B cell (primary cell): ENCODE data around the gene KIAA1328. TPM values are rescaled to one million over a fixed set of nuclear protein-coding genes. Genes with fewer than 3 reads are reported as not detected.

ENCODE experiments used
- ATAC-seq: fragments of 200-7000 bp; cut with Tn5 transposase; one replicate; pipeline ENCODE4 v1.10.0; 2021; ENCODE audit warnings: low read depth, mild to moderate bottlenecking, moderate number of reproducible peaks, moderate library complexity
- CTCF ChIA-PET: fragments of 350-600 bp; sonication (Branson Sonifier 250); formaldehyde crosslinking; loops from one replicate; lab custom pipeline; 2021; ENCODE audit warnings: antibody characterized with exemption, inconsistent platforms; lab: Charles Lee
- POLR2A ChIA-PET: fragments of 350-600 bp; sonication (Branson Sonifier 250); formaldehyde crosslinking; loops from one replicate; lab custom pipeline; 2021; ENCODE audit warnings: antibody characterized with exemption; lab: Charles Lee
- DNase-seq: peaks from one replicate; pipeline ENCODE4 v3.0.0; 2013
- H2AFZ ChIP-seq: 2 replicates; pipeline ENCODE4 v1.6.1; 2012; ENCODE audit warnings: mild to moderate bottlenecking, low read depth, low read length; ENCODE audit not compliant: insufficient read depth, poor library complexity, severe bottlenecking
- H3K27ac ChIP-seq, 2 donors: 1 replicate in 1 of 2; 2 replicates in 1 of 2; pipeline ENCODE4 v1.5.1; 2012 to 2013; ENCODE audit warnings: low read length in 2 of 2, mild to moderate bottlenecking in 2 of 2, moderate library complexity in 1 of 2
- H3K27me3 ChIP-seq, 4 experiments: fragments of 200-600 bp in 1 of 4; sonication (generic) in 1 of 4; replicated peaks in 1 of 4; 1 replicate in 2 of 4; 2 replicates in 2 of 4; pipeline versions ENCODE4 v1.6.1 to v1.7.0; 2013 to 2016; ENCODE audit warnings: low read length in 3 of 4, mild to moderate bottlenecking in 2 of 4, mixed read lengths in 1 of 4, moderate library complexity in 1 of 4; ENCODE audit not compliant: insufficient read depth in 4 of 4, control insufficient read depth in 3 of 4; ENCODE audit errors: control extremely low read depth in 1 of 4
- H3K36me3 ChIP-seq, 2 experiments: replicated peaks in 1 of 2; 1 replicate in 1 of 2; 2 replicates in 1 of 2; pipeline versions ENCODE4 v1.6.1 to v1.7.1; 2013; ENCODE audit warnings: low read length in 1 of 2; ENCODE audit not compliant: insufficient read depth in 2 of 2, control insufficient read depth in 1 of 2; ENCODE audit errors: control extremely low read depth in 1 of 2, extremely low read depth in 1 of 2
- H3K4me1 ChIP-seq, 2 donors: fragments of 200-600 bp in 1 of 2; sonication (generic) in 1 of 2; 1 replicate in 1 of 2; 2 replicates in 1 of 2; pipeline versions ENCODE4 v1.5.1 to v1.6.1; 2013 to 2017; ENCODE audit warnings: low read length in 2 of 2; ENCODE audit not compliant: control insufficient read depth in 2 of 2, insufficient read depth in 2 of 2
- H3K4me2 ChIP-seq: replicated peaks from 2 replicates; pipeline ENCODE3; 2012; ENCODE audit warnings: mild to moderate bottlenecking, low read depth, low read length; ENCODE audit not compliant: poor library complexity, severe bottlenecking
- H3K4me3 ChIP-seq, 5 experiments: fragments of 200-600 bp in 1 of 5; sonication (generic) in 1 of 5; 1 replicate in 3 of 5; 2 replicates in 2 of 5; pipeline versions ENCODE4 v1.5.1 to v1.7.0; 2011 to 2016; ENCODE audit warnings: low read length in 4 of 5, mild to moderate bottlenecking in 4 of 5, low read depth in 2 of 5, control low read depth in 1 of 5, moderate library complexity in 1 of 5; ENCODE audit not compliant: insufficient read depth in 1 of 5; ENCODE audit errors: control extremely low read depth in 1 of 5, extremely low read depth in 1 of 5
- H3K79me2 ChIP-seq: fragments of 200-600 bp; sonication (generic); one replicate; pipeline ENCODE4 v1.6.0; 2016; ENCODE audit warnings: low read length; ENCODE audit not compliant: control insufficient read depth, insufficient read depth
- H3K9ac ChIP-seq: fragments of 200-600 bp; sonication (generic); 2 replicates; pipeline ENCODE4 v1.6.1; 2017; ENCODE audit warnings: mild to moderate bottlenecking, low read length, moderate library complexity
- H3K9me3 ChIP-seq, 3 donors: one replicate each; pipeline versions ENCODE4 v1.6.1 to v1.7.1; 2013; ENCODE audit warnings: low read length in 2 of 3; ENCODE audit not compliant: control insufficient read depth in 2 of 3, insufficient read depth in 1 of 3; ENCODE audit errors: control extremely low read depth in 1 of 3
- H4K20me1 ChIP-seq: 2 replicates; pipeline ENCODE4 v1.6.0; 2012; ENCODE audit warnings: mild to moderate bottlenecking, low read length; ENCODE audit not compliant: insufficient read depth, control insufficient read depth, poor library complexity, severe bottlenecking
- H3K27ac Mint-ChIP-seq: one replicate; pipeline ENCODE4 v1.8.0; 2021; ENCODE audit warnings: mixed read lengths
- H3K27me3 Mint-ChIP-seq: one replicate; pipeline ENCODE4 v1.8.0; 2021; ENCODE audit warnings: mixed read lengths
- H3K4me1 Mint-ChIP-seq: one replicate; pipeline ENCODE4 v1.8.0; 2021; ENCODE audit warnings: mixed read lengths
- H3K4me3 Mint-ChIP-seq: one replicate; pipeline ENCODE4 v1.8.0; 2021; ENCODE audit warnings: mixed read lengths
- H3K9me3 Mint-ChIP-seq: one replicate; pipeline ENCODE4 v1.8.0; 2022; ENCODE audit warnings: mixed read lengths; ENCODE audit not compliant: insufficient read depth
- CTCF ChIP-seq: fragments of 200-600 bp; IDR thresholded peaks from one replicate; pipeline ENCODE4 v1.8.0; 2022; ENCODE audit warnings: antibody characterized with exemption, mild to moderate bottlenecking
- EZH2 ChIP-seq: IDR thresholded peaks from 2 replicates; pipeline ENCODE4 v1.6.1; 2012; ENCODE audit warnings: borderline replicate concordance, low read depth, mild to moderate bottlenecking, moderate library complexity, low read length; ENCODE audit not compliant: insufficient read depth, poor library complexity, severe bottlenecking
- WGBS: methylation state at CpG from one replicate; pipeline ENCODE4 v1.1.5; 2013; ENCODE audit warnings: missing lambda C conversion rate; ENCODE audit not compliant: insufficient coverage; 5-methylcytosine and 5-hydroxymethylcytosine counted together
- intact Hi-C: fragments of 100-400 bp; cut with micrococcal nuclease; formaldehyde crosslinking; loops from one replicate; pipeline ENCODE4 v1.10.0; 2022
- polyA plus RNA-seq: library from polyadenylated mRNA; depleted of rRNA; stranded (reverse); fragments of >200 nt; gene quantifications from 2 replicates; pipeline ENCODE4 v1.2.3, GENCODE V29; 2012
- total RNA-seq, 2 donors: library from RNA; stranded (reverse); fragments of 120-200 nt in 1 of 2; gene quantifications; 1 replicate in 1 of 2; 2 replicates in 1 of 2; pipeline versions ENCODE4 v1.2.3 to v1.2.4, GENCODE V29; 2013 to 2022

Gene KIAA1328
- total and polyA plus RNA-seq, 2 donors (not counting 1 experiment from before 2014, with no cell fraction given), result 9.1 to 22.1 TPM

GRCh38 chr18:36953047-36953446 is 124.1 kb downstream of the KIAA1328 start:
- Histone ChIP-seq H3K27ac (no peak overlapping the region), H4K20me1 (no peaks in the 10 kb centered on the region), H3K4me1 (no peaks in the 10 kb centered on the region), H3K4me3 (no peak overlapping the region), H3K36me3 (peaks cover 0 to 2% of the 10 kb centered on the region in 2 experiments), H3K9ac (no peak overlapping the region), H3K27me3 (no peaks in the 10 kb centered on the region), H3K4me2 (no peak overlapping the region), H2AFZ (no peak overlapping the region), H3K9me3 (no peaks in the 10 kb centered on the region), H3K79me2 (no peaks in the 10 kb centered on the region)
- ATAC-seq, result no peak
- CTCF ChIA-PET, result no interaction called here
- Mint-ChIP-seq H3K27me3 (no peaks in the 10 kb centered on the region), H3K4me1 (no peaks in the 10 kb centered on the region), H3K9me3 (no peaks in the 10 kb centered on the region), H3K4me3 (no peak overlapping the region), H3K27ac (no peak overlapping the region)
- no peak for DNase-seq
- no CpG with 5 or more reads among the region's 1 CpG for WGBS
- TF ChIP-seq EZH2 (no peak), CTCF (no peak)
- intact Hi-C loops, result no loop called here
- POLR2A ChIA-PET, result no interaction called here

GRCh38 chr18:36960038-36960437 is 131.1 kb downstream of the KIAA1328 start:
- peaks cover 0 to 5% of the 10 kb centered on the region in 2 experiments for H3K36me3 ChIP-seq
- ChIA-PET CTCF (no interaction called here), POLR2A (no interaction called here)
- intact Hi-C loops, result no loop called here
- H3K4me1 ChIP-seq, result peaks cover 0 to 4% of the 10 kb centered on the region in 2 donors
- DNase-seq (no peak), ATAC-seq (no peak)
- peaks cover 3 to 6% (median 3%) of the 10 kb centered on the region in 3 donors for H3K9me3 ChIP-seq
- H2AFZ ChIP-seq, result no peak overlapping the region
- no peak overlapping the region for H3K4me3 ChIP-seq
- TF ChIP-seq EZH2 (no peak), CTCF (no peak)
- Mint-ChIP-seq H3K4me3 (no peak overlapping the region), H3K4me1 (peaks cover 19% of the 10 kb centered on the region), H3K9me3 (no peaks in the 10 kb centered on the region), H3K27me3 (no peaks in the 10 kb centered on the region), H3K27ac (no peak overlapping the region)
- no peaks in the 10 kb centered on the region for H4K20me1 ChIP-seq
- 100% methylated on average over 8 of the region's 9 CpGs for WGBS
- no peak overlapping the region for H3K9ac ChIP-seq
- H3K79me2 ChIP-seq, result no peaks in the 10 kb centered on the region
- H3K4me2 ChIP-seq, result no peak overlapping the region
- H3K27me3 ChIP-seq, result no peaks in the 10 kb centered on the region
- no peak overlapping the region for H3K27ac ChIP-seq
